AG09309 (cell line): ENCODE measurements around the gene NR2F6.

Experiments used
- DNase-seq: peaks from one replicate; pipeline ENCODE4 v3.0.0-alpha.2; 2010; ENCODE audit warnings: low read depth
- H3K4me3 ChIP-seq: 2 replicates; pipeline ENCODE4 v1.5.1; 2011; ENCODE audit warnings: mild to moderate bottlenecking, low read depth, low read length, moderate library complexity; ENCODE audit not compliant: control insufficient read depth
- CTCF ChIP-seq: IDR thresholded peaks from 2 replicates; pipeline ENCODE4 v1.5.1; 2011; ENCODE audit warnings: mild to moderate bottlenecking, low read depth, low read length, inconsistent platforms; ENCODE audit not compliant: insufficient read depth, control insufficient read depth; ENCODE audit errors: missing control alignments

The NR2F6 gene

DNA sequence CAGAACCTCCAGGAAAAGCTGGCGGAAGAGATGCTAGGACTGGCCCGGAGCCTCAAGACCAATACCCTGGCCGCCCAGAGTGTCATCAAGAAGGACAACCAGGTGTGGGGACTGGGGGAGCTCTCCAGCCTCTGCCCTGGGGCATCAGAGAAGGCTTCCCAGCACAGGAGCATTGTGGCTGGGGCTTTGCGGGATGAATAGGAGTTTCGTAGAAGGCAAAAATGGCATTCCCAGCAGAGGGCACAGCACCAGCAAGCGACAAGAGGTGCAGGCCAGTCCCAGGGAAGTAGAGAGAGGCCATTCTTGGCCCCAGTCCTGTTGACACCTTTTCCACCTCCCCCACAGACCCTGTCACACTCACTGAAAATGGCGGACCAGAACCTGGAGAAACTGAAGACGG lies 26.4 kb downstream of the NR2F6 start:
- H3K4me3 ChIP-seq, result no peak overlapping the region
- no peak for TF ChIP-seq CTCF
- DNase-seq, result no peak

- no peak for TF ChIP-seq CTCF
- DNase-seq, result no peak
- H3K4me3 ChIP-seq, result peak overlapping the region; percentile 91
Observed at GRCh38 chr19:17216058-17216670, 29.6 kb downstream of the NR2F6 start.

DNA sequence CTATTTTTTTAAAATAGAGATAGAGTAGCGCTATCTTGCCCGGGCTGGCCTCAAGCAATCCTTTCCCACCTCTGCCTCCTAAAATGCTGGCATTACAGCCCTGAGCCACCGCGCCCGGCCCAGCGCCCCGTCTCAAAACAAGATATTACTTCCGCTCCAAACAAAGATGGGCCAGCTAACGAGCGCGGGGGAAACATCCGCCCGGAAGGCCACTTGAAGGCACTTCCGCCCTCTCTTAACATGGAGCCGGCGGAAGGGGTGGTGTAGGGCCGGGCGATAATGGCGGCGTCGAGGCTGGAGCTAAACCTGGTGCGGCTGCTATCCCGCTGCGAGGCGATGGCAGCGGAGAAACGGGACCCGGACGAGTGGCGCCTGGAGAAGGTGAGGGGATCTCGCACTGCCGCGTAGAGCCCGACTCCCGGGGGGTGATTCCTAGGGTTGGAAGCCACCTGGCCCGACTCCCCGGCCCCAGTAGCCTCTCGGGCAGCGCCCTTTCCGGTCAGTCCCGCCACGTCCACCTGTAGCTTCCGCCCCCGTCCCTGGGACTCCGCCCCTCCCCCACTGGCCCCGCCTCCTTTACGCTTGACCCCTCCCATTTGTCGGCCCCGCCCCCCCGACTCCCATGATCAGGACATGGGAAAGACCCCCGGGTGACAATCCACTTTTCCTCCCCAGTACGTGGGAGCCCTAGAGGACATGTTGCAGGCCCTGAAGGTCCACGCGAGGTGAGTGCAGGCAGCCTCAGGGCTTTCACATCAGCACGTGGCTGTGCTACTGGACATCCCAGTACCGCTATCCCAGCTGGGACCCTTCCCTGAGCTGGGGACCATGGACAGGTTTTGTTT lies 30.4 kb downstream of the NR2F6 start, which contains the start of gene USE1:
TSS of gene USE1 (plus strand) at position 231 of the 845 bp plus-strand sequence. CDS start at position 280, 49 bp downstream.
- peak; percentile 57 for DNase-seq
- peak within 1 kb of the TSS; percentile 91 for H3K4me3 ChIP-seq
- TF ChIP-seq CTCF, result no peak

DNA sequence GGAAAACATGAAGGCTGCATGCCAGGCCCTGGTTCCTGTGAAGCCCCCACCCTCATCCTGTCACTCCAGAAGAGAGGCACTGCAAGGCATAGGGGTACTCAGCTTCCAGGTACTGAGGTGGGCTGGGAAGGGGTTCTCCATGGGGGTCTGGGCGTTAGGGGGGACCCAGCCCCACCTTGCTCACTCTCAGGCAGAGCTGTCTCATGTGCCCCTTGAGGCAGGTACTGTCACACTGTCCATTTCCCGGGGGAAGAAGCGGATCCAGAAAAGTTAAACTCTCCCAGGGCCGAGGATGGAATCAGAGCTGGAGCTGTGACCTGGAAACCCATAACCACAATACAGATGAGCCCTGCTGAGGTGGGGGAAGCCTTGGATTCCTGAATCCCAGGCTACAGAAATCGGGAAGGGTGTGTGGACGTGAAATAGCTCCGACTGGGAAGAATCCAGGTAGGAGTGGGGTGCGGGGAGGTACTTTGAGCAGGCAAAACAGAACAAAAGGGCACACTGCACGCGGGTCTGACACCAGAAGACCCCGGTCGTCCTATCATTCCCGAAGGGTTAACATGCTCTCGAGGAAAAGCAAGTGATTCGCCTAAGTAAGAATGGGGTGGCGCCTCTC lies 31.1 kb downstream of the NR2F6 start:
- no peak for TF ChIP-seq CTCF
- no peak for DNase-seq

GRCh38 chr19:17213334-17213733 lies 32.4 kb downstream of the NR2F6 start:
- no peak for TF ChIP-seq CTCF
- no peak for DNase-seq
- H3K4me3 ChIP-seq, result no peak overlapping the region

More for the DNA sequence above, 31.1 kb downstream of the NR2F6 start:
- H3K4me3 ChIP-seq, result peak overlapping the region; percentile 91

- DNase-seq, result no peak
- no peak overlapping the region for H3K4me3 ChIP-seq
- TF ChIP-seq CTCF, result no peak
Observed at GRCh38 chr19:17211547-17212446, 33.9 kb downstream of the NR2F6 start.
